ENCODE results near the gene TRIML1.

DNA sequence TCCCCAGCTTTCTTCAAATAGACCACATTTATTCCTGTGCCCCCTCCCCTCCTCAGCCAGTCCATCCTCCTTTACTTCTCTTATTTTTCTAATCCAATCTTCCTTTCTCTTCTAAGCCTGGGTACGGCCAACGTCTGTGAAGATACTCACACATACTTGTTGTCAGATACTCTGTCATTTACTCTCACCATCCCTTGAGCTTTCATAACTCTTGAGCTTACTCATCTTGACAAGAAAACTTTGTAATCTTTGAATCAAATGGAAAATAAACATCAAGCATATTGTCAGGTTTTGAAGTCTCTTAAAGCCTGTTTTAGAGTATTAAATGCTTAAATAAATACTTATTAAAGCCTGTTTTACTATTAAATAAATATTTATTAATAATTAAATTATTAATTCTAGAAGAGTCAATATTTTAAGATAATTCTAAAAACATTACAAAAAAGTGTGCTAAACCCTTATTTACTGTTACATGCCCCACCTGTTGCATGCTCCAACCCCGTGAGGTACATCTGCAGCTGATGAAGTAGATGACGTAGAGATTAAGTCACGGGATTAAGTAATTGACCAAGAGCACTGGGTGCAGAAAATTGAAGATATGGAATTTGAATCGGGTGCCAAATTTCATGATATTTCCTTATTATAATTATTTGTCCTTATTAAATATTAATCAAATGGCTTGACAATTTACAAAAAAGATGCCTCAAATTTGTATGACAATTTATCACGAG lies 28.3 kb upstream of the TRIML1 start:
- TF ChIP-seq, protein P1, sequence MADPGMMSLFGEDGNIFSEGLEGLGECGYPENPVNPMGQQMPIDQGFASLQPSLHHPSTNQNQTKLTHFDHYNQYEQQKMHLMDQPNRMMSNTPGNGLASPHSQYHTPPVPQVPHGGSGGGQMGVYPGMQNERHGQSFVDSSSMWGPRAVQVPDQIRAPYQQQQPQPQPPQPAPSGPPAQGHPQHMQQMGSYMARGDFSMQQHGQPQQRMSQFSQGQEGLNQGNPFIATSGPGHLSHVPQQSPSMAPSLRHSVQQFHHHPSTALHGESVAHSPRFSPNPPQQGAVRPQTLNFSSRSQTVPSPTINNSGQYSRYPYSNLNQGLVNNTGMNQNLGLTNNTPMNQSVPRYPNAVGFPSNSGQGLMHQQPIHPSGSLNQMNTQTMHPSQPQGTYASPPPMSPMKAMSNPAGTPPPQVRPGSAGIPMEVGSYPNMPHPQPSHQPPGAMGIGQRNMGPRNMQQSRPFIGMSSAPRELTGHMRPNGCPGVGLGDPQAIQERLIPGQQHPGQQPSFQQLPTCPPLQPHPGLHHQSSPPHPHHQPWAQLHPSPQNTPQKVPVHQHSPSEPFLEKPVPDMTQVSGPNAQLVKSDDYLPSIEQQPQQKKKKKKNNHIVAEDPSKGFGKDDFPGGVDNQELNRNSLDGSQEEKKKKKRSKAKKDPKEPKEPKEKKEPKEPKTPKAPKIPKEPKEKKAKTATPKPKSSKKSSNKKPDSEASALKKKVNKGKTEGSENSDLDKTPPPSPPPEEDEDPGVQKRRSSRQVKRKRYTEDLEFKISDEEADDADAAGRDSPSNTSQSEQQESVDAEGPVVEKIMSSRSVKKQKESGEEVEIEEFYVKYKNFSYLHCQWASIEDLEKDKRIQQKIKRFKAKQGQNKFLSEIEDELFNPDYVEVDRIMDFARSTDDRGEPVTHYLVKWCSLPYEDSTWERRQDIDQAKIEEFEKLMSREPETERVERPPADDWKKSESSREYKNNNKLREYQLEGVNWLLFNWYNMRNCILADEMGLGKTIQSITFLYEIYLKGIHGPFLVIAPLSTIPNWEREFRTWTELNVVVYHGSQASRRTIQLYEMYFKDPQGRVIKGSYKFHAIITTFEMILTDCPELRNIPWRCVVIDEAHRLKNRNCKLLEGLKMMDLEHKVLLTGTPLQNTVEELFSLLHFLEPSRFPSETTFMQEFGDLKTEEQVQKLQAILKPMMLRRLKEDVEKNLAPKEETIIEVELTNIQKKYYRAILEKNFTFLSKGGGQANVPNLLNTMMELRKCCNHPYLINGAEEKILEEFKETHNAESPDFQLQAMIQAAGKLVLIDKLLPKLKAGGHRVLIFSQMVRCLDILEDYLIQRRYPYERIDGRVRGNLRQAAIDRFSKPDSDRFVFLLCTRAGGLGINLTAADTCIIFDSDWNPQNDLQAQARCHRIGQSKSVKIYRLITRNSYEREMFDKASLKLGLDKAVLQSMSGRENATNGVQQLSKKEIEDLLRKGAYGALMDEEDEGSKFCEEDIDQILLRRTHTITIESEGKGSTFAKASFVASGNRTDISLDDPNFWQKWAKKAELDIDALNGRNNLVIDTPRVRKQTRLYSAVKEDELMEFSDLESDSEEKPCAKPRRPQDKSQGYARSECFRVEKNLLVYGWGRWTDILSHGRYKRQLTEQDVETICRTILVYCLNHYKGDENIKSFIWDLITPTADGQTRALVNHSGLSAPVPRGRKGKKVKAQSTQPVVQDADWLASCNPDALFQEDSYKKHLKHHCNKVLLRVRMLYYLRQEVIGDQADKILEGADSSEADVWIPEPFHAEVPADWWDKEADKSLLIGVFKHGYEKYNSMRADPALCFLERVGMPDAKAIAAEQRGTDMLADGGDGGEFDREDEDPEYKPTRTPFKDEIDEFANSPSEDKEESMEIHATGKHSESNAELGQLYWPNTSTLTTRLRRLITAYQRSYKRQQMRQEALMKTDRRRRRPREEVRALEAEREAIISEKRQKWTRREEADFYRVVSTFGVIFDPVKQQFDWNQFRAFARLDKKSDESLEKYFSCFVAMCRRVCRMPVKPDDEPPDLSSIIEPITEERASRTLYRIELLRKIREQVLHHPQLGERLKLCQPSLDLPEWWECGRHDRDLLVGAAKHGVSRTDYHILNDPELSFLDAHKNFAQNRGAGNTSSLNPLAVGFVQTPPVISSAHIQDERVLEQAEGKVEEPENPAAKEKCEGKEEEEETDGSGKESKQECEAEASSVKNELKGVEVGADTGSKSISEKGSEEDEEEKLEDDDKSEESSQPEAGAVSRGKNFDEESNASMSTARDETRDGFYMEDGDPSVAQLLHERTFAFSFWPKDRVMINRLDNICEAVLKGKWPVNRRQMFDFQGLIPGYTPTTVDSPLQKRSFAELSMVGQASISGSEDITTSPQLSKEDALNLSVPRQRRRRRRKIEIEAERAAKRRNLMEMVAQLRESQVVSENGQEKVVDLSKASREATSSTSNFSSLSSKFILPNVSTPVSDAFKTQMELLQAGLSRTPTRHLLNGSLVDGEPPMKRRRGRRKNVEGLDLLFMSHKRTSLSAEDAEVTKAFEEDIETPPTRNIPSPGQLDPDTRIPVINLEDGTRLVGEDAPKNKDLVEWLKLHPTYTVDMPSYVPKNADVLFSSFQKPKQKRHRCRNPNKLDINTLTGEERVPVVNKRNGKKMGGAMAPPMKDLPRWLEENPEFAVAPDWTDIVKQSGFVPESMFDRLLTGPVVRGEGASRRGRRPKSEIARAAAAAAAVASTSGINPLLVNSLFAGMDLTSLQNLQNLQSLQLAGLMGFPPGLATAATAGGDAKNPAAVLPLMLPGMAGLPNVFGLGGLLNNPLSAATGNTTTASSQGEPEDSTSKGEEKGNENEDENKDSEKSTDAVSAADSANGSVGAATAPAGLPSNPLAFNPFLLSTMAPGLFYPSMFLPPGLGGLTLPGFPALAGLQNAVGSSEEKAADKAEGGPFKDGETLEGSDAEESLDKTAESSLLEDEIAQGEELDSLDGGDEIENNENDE (IDR thresholded peaks at IDR 0.05; ENCODE audit: low read depth, low read length) = no peak
- TF ChIP-seq, protein P2, sequence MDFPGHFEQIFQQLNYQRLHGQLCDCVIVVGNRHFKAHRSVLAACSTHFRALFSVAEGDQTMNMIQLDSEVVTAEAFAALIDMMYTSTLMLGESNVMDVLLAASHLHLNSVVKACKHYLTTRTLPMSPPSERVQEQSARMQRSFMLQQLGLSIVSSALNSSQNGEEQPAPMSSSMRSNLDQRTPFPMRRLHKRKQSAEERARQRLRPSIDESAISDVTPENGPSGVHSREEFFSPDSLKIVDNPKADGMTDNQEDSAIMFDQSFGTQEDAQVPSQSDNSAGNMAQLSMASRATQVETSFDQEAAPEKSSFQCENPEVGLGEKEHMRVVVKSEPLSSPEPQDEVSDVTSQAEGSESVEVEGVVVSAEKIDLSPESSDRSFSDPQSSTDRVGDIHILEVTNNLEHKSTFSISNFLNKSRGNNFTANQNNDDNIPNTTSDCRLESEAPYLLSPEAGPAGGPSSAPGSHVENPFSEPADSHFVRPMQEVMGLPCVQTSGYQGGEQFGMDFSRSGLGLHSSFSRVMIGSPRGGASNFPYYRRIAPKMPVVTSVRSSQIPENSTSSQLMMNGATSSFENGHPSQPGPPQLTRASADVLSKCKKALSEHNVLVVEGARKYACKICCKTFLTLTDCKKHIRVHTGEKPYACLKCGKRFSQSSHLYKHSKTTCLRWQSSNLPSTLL (IDR thresholded peaks at IDR 0.05) = no peak
- no peak for TF ChIP-seq POLR2A (conservative IDR thresholded peaks at IDR 0.05)
- TF ChIP-seq, protein P3, sequence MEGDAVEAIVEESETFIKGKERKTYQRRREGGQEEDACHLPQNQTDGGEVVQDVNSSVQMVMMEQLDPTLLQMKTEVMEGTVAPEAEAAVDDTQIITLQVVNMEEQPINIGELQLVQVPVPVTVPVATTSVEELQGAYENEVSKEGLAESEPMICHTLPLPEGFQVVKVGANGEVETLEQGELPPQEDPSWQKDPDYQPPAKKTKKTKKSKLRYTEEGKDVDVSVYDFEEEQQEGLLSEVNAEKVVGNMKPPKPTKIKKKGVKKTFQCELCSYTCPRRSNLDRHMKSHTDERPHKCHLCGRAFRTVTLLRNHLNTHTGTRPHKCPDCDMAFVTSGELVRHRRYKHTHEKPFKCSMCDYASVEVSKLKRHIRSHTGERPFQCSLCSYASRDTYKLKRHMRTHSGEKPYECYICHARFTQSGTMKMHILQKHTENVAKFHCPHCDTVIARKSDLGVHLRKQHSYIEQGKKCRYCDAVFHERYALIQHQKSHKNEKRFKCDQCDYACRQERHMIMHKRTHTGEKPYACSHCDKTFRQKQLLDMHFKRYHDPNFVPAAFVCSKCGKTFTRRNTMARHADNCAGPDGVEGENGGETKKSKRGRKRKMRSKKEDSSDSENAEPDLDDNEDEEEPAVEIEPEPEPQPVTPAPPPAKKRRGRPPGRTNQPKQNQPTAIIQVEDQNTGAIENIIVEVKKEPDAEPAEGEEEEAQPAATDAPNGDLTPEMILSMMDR (IDR thresholded peaks at IDR 0.05 in 2 of 3, conservative IDR thresholded peaks at IDR 0.05 in 1 of 3; ENCODE audit: insufficient read depth in 2 of 3, low read depth in 1 of 3, low read length in 3 of 3) = no peak
- no peak for TF ChIP-seq POLR2AphosphoS5 (IDR thresholded peaks at IDR 0.05; ENCODE audit: control insufficient read depth, insufficient read depth, low read depth, low read length)
- TF ChIP-seq POLR2AphosphoS2 (IDR thresholded peaks at IDR 0.05; ENCODE audit: low read length) = no peak
- TF ChIP-seq, protein P4, sequence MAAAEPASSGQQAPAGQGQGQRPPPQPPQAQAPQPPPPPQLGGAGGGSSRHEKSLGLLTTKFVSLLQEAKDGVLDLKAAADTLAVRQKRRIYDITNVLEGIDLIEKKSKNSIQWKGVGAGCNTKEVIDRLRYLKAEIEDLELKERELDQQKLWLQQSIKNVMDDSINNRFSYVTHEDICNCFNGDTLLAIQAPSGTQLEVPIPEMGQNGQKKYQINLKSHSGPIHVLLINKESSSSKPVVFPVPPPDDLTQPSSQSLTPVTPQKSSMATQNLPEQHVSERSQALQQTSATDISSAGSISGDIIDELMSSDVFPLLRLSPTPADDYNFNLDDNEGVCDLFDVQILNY (CRISPR knock-in tag; IDR thresholded peaks at IDR 0.05) = no peak
- TF ChIP-seq EP300 (IDR thresholded peaks at IDR 0.05; ENCODE audit: low read length) = no peak
- no peak for TF ChIP-seq MAFK (IDR thresholded peaks at IDR 0.05; ENCODE audit: low read length)
